Hepatocyte (in vitro differentiated cells): ENCODE data around the gene CBFA2T3.

Source experiments
- EZH2phosphoT487 ChIP-seq: fragments of 200-600 bp; sonication (generic); IDR thresholded peaks from one replicate; pipeline ENCODE4 v1.6.1; 2018; ENCODE audit warnings: antibody characterized with exemption, mild to moderate bottlenecking, low read depth, moderate library complexity; ENCODE audit not compliant: unreplicated experiment, severe bottlenecking
- TF ChIP-seq, protein P1 (sequence below): fragments of 200-600 bp; sonication (generic); IDR thresholded peaks from 2 replicates; pipeline ENCODE4 v1.5.1; 2016; ENCODE audit warnings: antibody characterized with exemption, mild to moderate bottlenecking; ENCODE audit not compliant: poor library complexity

- no peak for TF ChIP-seq EZH2phosphoT487
- TF ChIP-seq, protein P1, sequence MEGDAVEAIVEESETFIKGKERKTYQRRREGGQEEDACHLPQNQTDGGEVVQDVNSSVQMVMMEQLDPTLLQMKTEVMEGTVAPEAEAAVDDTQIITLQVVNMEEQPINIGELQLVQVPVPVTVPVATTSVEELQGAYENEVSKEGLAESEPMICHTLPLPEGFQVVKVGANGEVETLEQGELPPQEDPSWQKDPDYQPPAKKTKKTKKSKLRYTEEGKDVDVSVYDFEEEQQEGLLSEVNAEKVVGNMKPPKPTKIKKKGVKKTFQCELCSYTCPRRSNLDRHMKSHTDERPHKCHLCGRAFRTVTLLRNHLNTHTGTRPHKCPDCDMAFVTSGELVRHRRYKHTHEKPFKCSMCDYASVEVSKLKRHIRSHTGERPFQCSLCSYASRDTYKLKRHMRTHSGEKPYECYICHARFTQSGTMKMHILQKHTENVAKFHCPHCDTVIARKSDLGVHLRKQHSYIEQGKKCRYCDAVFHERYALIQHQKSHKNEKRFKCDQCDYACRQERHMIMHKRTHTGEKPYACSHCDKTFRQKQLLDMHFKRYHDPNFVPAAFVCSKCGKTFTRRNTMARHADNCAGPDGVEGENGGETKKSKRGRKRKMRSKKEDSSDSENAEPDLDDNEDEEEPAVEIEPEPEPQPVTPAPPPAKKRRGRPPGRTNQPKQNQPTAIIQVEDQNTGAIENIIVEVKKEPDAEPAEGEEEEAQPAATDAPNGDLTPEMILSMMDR = no peak
Measured at GRCh38 chr16:88955906-88956305, 21.1 kb downstream of the CBFA2T3 start.
